HepG2 (cell line): Measurements from ENCODE around the gene STAMBPL1. TPM values are rescaled to one million over a fixed set of nuclear protein-coding genes. Genes with fewer than 3 reads are reported as not detected.

Source experiments
- ATF7 ChIP-seq, 2 experiments: fragments of 450-650 bp in 1 of 2; sonication (generic) in 1 of 2; formaldehyde crosslinking in 1 of 2; IDR thresholded peaks; 2 replicates each; pipeline versions ENCODE4 v1.4.0 to v1.6.1; 2016 to 2020; ENCODE audit warnings: antibody characterized with exemption in 1 of 2, mild to moderate bottlenecking in 1 of 2, missing genetic modification reagents in 1 of 2
- CREM ChIP-seq, 2 experiments: sonication (generic) in 1 of 2; formaldehyde crosslinking in 1 of 2; IDR thresholded peaks; 2 replicates each; pipeline versions ENCODE4 v1.4.0 to v1.6.1; 2016 to 2020; ENCODE audit warnings: antibody characterized with exemption in 1 of 2, mild to moderate bottlenecking in 1 of 2, missing genetic modification reagents in 1 of 2
- HNF1B ChIP-seq: sonication (generic); formaldehyde crosslinking; IDR thresholded peaks from 2 replicates; pipeline ENCODE4 v1.5.1; 2020; ENCODE audit warnings: mild to moderate bottlenecking, moderate library complexity, missing genetic modification reagents
- LRRFIP1 ChIP-seq: sonication (generic); formaldehyde crosslinking; conservative IDR thresholded peaks from 2 replicates; pipeline ENCODE4 v1.4.0; 2020; ENCODE audit warnings: missing genetic modification reagents
- REL ChIP-seq: sonication (generic); formaldehyde crosslinking; conservative IDR thresholded peaks from 2 replicates; pipeline ENCODE4 v1.8.0; 2022; ENCODE audit warnings: mild to moderate bottlenecking, missing genetic modification reagents, moderate library complexity
- SMAD3 ChIP-seq: sonication (generic); formaldehyde crosslinking; IDR thresholded peaks from 2 replicates; pipeline ENCODE4 v1.4.0; 2020; ENCODE audit warnings: missing genetic modification reagents
- SMC3 ChIP-seq: IDR thresholded peaks from 2 replicates; pipeline ENCODE4 v1.6.1; 2011; ENCODE audit warnings: low read length, improper control_type of control experiment
- SP5 ChIP-seq: IDR thresholded peaks from 2 replicates; pipeline ENCODE4 v1.6.1; 2016; ENCODE audit warnings: low read depth, borderline replicate concordance
- SRY ChIP-seq: sonication (generic); formaldehyde crosslinking; IDR thresholded peaks from 2 replicates; pipeline ENCODE4 v1.8.0; 2022; ENCODE audit warnings: mild to moderate bottlenecking, missing genetic modification reagents
- STAG1 ChIP-seq: sonication (generic); formaldehyde crosslinking; IDR thresholded peaks from 2 replicates; pipeline ENCODE4 v1.4.0; 2020; ENCODE audit warnings: missing genetic modification reagents
- TEAD3 ChIP-seq: optimal IDR thresholded peaks from 2 replicates; pipeline ENCODE3; 2016; ENCODE audit warnings: borderline replicate concordance
- TP53 ChIP-seq: sonication (generic); formaldehyde crosslinking; conservative IDR thresholded peaks from 2 replicates; pipeline ENCODE4 v1.4.0; 2020; ENCODE audit warnings: missing genetic modification reagents
- XRCC5 ChIP-seq: fragments of 200-400 bp; formaldehyde crosslinking; optimal IDR thresholded peaks from 2 replicates; pipeline ENCODE3; 2017; ENCODE audit warnings: mild to moderate bottlenecking, low read length
- ZBTB21 ChIP-seq: sonication (generic); formaldehyde crosslinking; IDR thresholded peaks from 2 replicates; pipeline ENCODE4 v1.4.0; 2020; ENCODE audit warnings: missing genetic modification reagents
- ZFP36L2 ChIP-seq: sonication (generic); formaldehyde crosslinking; IDR thresholded peaks from 2 replicates; pipeline ENCODE4 v1.4.0; 2020; ENCODE audit warnings: missing genetic modification reagents
- ZNF460 ChIP-seq: sonication (generic); formaldehyde crosslinking; IDR thresholded peaks from 2 replicates; pipeline ENCODE4 v1.5.1; 2020; ENCODE audit warnings: missing genetic modification reagents, mild to moderate bottlenecking, borderline replicate concordance
- ZNF605 ChIP-seq: sonication (generic); formaldehyde crosslinking; IDR thresholded peaks from 2 replicates; pipeline ENCODE4 v1.8.0; 2022; ENCODE audit warnings: mild to moderate bottlenecking, missing genetic modification reagents
- ZNF609 ChIP-seq: sonication (generic); formaldehyde crosslinking; IDR thresholded peaks from 2 replicates; pipeline ENCODE4 v1.4.0; 2020; ENCODE audit warnings: mild to moderate bottlenecking, missing genetic modification reagents, borderline replicate concordance
- ZNF879 ChIP-seq: sonication (generic); formaldehyde crosslinking; IDR thresholded peaks from 2 replicates; pipeline ENCODE4 v1.8.1; 2023; ENCODE audit warnings: missing genetic modification reagents
- polyA plus RNA-seq, 8 experiments: library from polyadenylated mRNA; depleted of rRNA in 3 of 8; stranded (reverse) in 7 of 8; unstranded in 1 of 8; fragments of >200 nt; fragmentation: Illumina TruSeq in 4 of 8; extraction: Trizol in 4 of 8; gene quantifications; 2 replicates each; pipeline versions ENCODE4 v1.2.1 to v1.2.3, GENCODE V29; 2011 to 2016; ENCODE audit warnings: low read depth in 4 of 8, missing spikeins in 1 of 8, mixed read lengths in 1 of 8; ENCODE audit not compliant: insufficient read depth in 1 of 8
- total RNA-seq, 5 experiments: library from RNA; depleted of rRNA; stranded (reverse); fragments of >200 nt; fragmentation: Illumina TruSeq; extraction: Trizol; gene quantifications; 2 replicates each; pipeline ENCODE4 v1.2.3, GENCODE V29; 2016; ENCODE audit warnings: low read depth in 1 of 5

The STAMBPL1 gene
- total and polyA plus RNA-seq, 2 of the 13 experiments (the other 11 are each of a cell fraction or from before 2014, with no cell fraction given): 1.4 to 1.5 TPM

- TF ChIP-seq ZNF609 (CRISPR knock-in tag): no peak
- no peak for TF ChIP-seq REL (CRISPR knock-in tag)
- TF ChIP-seq TEAD3 (CRISPR knock-in tag): peak; percentile 96
- no peak for TF ChIP-seq SP5 (CRISPR knock-in tag)
- 0 out of 2 replicates have a peak, but pooled peaks have one; percentile 19 for TF ChIP-seq HNF1B (CRISPR knock-in tag)
- TF ChIP-seq LRRFIP1: no peak
- no peak for TF ChIP-seq ZBTB21 (CRISPR knock-in tag)
- no peak for TF ChIP-seq ZFP36L2 (CRISPR knock-in tag)
- no peak for TF ChIP-seq SRY
- peak; percentile 88 for TF ChIP-seq SMC3
- TF ChIP-seq ZNF605 (CRISPR knock-in tag): no peak
- no peak for TF ChIP-seq SMAD3 (CRISPR knock-in tag)
- TF ChIP-seq STAG1 (CRISPR knock-in tag): peak; percentile 75
- no peak for TF ChIP-seq TP53
- TF ChIP-seq CREM (IDR thresholded peaks at IDR 0.05): no peak
- TF ChIP-seq CREM (CRISPR knock-in tag; IDR thresholded peaks at IDR 0.05): no peak
- peak; percentile 65 for TF ChIP-seq XRCC5
- no peak for TF ChIP-seq ATF7 (IDR thresholded peaks at IDR 0.05)
- TF ChIP-seq ATF7 (CRISPR knock-in tag; IDR thresholded peaks at IDR 0.05): no peak
- TF ChIP-seq ZNF879 (CRISPR knock-in tag): no peak
- no peak for TF ChIP-seq ZNF460
Observed at GRCh38 chr10:88932539-88933256, 52.7 kb downstream of the STAMBPL1 start (continued).
